ENCODE results near the gene PTER. TPM values are rescaled to one million over a fixed set of nuclear protein-coding genes. Genes with fewer than 3 reads are reported as not detected.

Gene PTER
- total RNA-seq, 1 experiment from 2014 or later: 7.4 TPM

DNA sequence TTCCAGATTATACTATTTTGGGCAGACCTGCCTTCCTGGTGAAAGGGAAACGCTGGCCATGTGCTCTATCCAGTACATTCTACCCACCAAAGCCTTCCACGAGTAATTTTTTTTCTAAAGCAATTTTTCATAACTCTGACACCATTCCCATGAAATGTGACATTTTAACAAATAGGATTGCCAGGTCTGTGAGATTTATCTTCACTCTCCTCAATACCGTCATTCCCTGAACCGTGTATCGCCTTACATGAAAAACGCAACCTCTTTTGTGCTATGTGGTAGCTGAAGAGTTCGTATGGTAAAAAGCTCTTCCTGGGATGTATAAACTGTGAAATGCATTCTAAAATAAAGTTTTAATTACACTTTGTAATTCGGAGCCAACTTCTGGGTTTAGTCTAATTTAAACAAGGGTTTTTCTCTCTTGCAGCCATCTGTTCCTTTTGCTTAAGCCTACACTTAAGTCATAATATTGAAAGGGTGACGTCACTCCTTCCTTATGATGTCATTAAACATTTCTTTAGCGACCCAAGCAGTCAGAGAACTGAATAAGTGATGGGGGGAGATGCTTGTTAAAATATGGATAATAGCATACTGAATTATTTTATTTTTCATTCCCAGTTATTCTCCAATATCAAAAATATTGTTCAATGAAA, 57.2 kb downstream of the PTER start:
- no peak overlapping the region for H3K4me3 ChIP-seq (ENCODE audit: insufficient read depth, low read depth, low read length)
- no peak for DNase-seq
- no peaks in the 10 kb centered on the region for H3K36me3 ChIP-seq (replicated peaks; ENCODE audit: control insufficient read depth, insufficient read depth, low read length)
- no peaks in the 10 kb centered on the region for H3K27me3 ChIP-seq (ENCODE audit: control insufficient read depth, insufficient read depth, low read length)

DNA sequence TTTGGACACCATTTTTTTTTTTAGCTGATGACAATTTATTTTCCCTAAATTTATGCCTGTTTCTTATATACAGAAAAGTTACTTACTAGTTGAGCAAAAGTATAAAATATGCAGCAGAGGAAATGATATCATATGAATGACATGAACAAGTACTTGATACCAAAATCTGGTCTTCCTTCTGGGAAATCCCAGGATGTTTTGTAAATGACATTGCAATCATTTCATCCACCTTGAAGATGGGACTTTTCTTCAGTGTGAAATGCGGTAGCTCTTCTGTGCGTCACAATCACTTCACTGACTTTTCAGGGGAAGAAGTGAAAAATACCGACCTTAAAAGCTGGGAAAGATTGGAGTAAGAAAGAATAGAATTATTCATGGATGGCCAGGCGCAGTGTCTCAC, 61.1 kb downstream of the PTER start:
- Histone ChIP-seq H3K27me3 (ENCODE audit: control insufficient read depth, insufficient read depth, low read length) (no peaks in the 10 kb centered on the region), H3K4me3 (ENCODE audit: insufficient read depth, low read depth, low read length) (no peak overlapping the region), H3K36me3 (replicated peaks; ENCODE audit: control insufficient read depth, insufficient read depth, low read length) (no peaks in the 10 kb centered on the region)
- DNase-seq: no peak

DNA sequence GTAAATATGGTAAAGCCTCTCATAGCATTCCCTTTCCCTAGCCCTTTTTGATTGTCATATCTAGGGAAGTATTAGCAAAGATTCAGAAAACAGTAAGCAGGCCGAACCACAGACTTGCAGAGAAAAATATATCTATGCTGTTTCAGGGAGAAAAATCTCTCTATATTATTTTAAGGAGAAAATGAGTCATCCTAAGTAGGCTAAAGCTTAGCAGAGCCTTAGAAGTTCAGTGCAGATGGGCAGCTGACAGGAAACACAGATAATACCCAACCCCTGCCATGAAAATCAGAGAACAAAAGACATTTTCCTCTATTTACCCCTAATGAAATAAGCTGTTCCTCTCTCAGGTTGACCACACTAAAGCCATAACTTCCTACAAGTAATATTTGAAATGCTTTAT, 68.4 kb downstream of the PTER start:
- H3K4me3 ChIP-seq (ENCODE audit: insufficient read depth, low read depth, low read length): no peak overlapping the region
- no peak for DNase-seq
- no peaks in the 10 kb centered on the region for H3K36me3 ChIP-seq (replicated peaks; ENCODE audit: control insufficient read depth, insufficient read depth, low read length)
- H3K27me3 ChIP-seq (ENCODE audit: control insufficient read depth, insufficient read depth, low read length): no peaks in the 10 kb centered on the region

DNA sequence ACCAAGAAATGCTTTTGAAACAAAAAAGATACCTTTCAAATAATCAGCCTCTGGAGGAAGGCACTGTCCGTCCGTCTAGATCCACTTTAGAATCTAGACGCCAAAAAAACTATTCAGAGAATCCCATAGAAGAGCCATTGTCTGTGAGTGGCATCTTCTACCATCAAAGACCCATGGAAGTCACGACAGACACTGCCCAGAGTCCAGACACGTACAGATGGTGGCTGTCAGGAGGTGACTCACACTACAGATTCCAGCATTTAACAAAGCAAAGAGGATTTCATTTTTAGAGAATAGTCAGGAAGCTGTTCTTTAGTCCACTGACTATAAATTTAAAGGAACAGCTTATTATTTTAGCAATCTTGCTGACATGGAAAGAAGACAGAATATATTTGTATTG, 73.2 kb downstream of the PTER start:
- no peak for DNase-seq
- no peaks in the 10 kb centered on the region for H3K27me3 ChIP-seq (ENCODE audit: control insufficient read depth, insufficient read depth, low read length)
- H3K36me3 ChIP-seq (replicated peaks; ENCODE audit: control insufficient read depth, insufficient read depth, low read length): no peaks in the 10 kb centered on the region
- H3K4me3 ChIP-seq (ENCODE audit: insufficient read depth, low read depth, low read length): no peak overlapping the region

DNA sequence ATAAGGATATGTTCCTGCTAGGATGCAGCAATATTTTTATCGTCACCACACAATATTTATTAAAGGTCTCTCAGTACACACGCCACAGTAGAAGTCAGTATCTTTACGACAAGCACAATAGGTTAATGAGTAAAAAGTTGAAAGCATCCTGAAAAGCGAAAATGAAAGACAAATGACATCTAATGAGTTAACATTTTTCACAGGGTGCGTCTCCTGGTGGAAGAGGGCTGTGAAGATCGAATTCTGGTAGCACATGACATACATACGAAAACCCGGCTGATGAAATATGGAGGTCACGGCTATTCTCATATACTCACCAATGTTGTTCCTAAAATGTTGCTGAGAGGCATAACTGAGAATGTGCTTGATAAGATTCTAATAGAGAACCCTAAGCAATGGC, 74.0 kb downstream of the PTER start:
- Histone ChIP-seq H3K4me3 (ENCODE audit: insufficient read depth, low read depth, low read length) (no peak overlapping the region), H3K27me3 (ENCODE audit: control insufficient read depth, insufficient read depth, low read length) (no peaks in the 10 kb centered on the region), H3K36me3 (replicated peaks; ENCODE audit: control insufficient read depth, insufficient read depth, low read length) (no peaks in the 10 kb centered on the region)
- no peak for DNase-seq

DNA sequence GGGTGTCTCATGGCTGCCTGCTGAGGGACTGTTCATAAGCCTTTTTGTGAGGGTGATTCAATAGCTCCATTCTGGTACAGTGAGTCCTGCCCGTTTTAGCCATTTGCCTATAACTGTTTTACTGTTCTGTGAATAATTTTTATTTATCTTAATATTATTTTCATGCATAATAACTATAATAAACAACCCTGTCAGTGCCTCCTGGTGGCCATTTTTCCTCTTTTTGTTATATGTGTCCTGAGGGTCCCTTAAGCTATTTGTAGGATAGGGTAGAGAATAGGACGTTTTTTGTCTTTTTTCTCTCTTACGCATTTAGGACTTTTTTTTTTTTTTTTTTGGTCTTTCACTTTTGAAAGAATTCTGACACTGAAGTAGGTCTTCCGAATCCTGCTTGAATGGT, 82.0 kb downstream of the PTER start:
- Histone ChIP-seq H3K4me3 (ENCODE audit: insufficient read depth, low read depth, low read length) (no peak overlapping the region), H3K36me3 (replicated peaks; ENCODE audit: control insufficient read depth, insufficient read depth, low read length) (no peaks in the 10 kb centered on the region), H3K27me3 (ENCODE audit: control insufficient read depth, insufficient read depth, low read length) (peaks cover 45% of the 10 kb centered on the region)
- DNase-seq: peak; percentile 23

DNA sequence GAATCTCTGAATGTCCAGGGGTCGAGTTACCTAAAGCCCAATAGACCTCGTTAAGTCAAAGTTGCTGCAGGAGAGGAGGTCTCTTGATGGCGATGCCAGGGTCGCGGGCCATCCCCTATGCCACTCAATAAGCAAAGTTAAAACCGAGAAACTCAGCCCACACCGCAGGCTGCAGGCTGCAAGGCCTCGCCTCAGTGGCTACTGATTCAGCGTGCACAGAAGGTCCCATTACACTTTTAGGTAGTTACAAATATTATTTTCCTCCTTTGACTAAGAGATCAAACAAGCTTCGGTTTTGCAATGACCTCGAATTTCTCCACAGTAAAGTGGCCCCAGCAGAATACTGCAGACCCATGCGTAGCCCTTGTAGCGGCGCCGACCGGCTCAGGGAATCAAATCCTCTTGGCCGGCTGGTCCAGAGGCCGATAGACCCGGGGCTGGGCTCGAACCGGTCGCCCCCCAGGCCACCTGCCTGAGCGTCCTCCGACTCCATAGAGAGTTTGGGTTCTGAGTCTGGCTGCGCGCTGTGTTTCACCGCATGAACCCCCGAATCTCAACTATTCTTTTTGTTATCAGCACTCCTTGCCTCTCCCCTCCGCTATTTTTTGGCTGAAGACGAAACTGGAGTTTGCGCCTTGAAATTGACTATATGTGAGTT, 82.6 kb downstream of the PTER start:
- Histone ChIP-seq H3K36me3 (replicated peaks; ENCODE audit: control insufficient read depth, insufficient read depth, low read length) (no peaks in the 10 kb centered on the region), H3K4me3 (ENCODE audit: insufficient read depth, low read depth, low read length) (peak overlapping the region; percentile 57), H3K27me3 (ENCODE audit: control insufficient read depth, insufficient read depth, low read length) (peaks cover 48% of the 10 kb centered on the region)
- peak; percentile 33 for DNase-seq

DNA sequence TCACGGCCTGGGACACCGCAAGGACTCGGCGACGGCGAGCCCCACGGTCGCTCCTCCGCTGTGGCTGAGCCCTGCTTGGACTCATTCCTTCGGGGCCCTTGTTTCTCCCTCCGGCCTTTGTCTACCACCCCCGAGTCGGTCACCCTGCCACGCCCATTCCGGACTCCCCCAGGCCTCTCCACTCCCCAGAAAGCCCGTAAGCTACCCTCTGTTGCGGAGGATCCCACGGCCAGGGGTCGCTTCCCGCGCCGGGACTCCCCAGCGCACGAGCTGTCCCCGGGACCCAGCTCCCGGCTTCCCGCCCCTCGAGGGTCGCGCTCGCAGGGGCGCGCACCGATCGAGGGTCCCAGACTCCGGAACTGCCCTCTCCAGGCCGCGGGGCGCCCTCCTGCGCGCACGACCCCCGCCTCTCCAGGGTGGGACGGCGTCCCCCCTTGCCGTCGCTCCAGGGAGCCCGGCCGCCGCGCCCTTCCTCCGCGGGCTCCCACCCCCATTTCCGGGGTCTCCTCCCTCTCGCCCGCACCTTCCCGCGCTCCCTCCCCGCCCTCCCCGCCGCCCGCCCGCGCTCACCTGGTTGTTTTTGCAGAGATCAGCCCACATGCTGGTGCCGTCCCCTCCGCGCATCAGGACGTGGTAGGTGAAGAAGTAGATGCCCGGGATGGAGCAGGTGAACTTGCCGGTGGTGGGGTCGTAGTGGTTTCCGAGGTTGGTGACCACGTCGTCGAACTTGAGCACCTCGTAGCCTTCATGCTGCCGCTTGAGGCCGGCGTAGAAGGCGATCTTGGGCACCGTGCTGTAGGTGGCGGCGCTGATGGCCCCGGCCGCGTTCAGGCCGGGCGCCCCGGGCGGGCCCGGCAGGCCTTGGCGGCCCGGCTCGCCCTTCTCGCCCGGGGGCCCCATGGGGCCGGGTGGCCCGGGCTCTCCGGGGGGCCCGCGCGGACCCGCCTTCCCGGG, 83.4 kb downstream of the PTER start:
- DNase-seq: peak; percentile 74
- Histone ChIP-seq H3K36me3 (replicated peaks; ENCODE audit: control insufficient read depth, insufficient read depth, low read length) (no peaks in the 10 kb centered on the region), H3K4me3 (ENCODE audit: insufficient read depth, low read depth, low read length) (peak overlapping the region; percentile 57), H3K27me3 (ENCODE audit: control insufficient read depth, insufficient read depth, low read length) (peaks cover 48% of the 10 kb centered on the region)

DNA sequence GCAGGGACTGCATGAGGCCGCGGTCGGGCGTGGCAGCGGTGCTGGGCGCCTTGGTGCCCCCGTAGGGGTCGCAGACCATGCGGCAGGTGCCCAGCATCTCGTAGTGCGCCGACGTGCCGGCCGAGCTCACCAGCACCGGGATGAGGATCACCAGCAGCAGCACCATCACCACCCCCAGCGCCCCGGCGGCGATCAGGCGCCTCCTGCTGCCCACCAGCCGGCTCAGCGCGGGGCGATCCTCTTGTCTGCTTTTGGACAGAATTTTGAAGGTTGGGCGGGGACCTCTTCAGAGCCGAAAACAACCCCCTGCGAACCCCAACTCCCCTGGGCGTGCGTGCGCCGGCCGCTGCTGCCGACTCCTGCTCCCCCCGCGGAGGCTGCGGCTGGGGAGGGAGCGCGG, 84.1 kb downstream of the PTER start:
- H3K36me3 ChIP-seq (replicated peaks; ENCODE audit: control insufficient read depth, insufficient read depth, low read length): no peaks in the 10 kb centered on the region
- peak; percentile 79 for DNase-seq
- peaks cover 48% of the 10 kb centered on the region for H3K27me3 ChIP-seq (ENCODE audit: control insufficient read depth, insufficient read depth, low read length)
- peak overlapping the region; percentile 57 for H3K4me3 ChIP-seq (ENCODE audit: insufficient read depth, low read depth, low read length)

DNA sequence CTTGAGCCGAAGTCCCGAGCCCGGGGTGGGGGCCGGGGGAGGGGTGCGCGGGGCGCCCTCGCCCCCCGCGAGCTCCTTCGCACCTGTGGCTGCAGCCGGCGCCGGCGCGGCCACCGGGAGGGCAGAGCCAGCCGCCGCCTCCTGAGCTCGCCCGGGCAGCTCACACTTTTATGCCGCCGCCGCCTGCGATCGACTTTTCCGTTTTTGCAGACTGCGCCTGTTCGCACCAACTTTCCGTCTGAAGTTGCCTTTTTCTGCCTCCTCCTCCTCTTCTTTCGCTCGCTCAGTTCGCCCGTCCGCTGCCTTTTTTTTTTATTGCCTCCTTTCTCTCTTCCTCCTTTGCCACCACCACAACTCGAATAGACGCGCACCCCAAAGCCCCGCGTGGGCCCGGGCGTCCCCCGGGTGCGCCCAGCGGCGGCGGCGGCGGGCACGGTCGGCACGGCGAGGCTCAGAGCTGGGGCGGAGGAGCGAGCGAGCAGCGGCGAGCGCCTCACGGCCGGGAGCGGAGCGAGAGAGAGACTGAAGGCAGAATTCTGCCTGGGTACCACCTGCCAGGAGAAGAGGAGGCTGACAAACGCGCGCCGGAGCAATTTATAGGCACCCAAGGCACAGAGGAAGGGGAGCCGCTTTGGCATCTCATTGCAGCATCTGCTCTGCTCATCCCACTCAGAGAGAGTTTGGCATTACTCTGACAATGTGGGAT, 84.7 kb downstream of the PTER start, which contains the start of gene C1QL3:
TSS of gene C1QL3 (minus strand) at position 569 of the 706 bp plus-strand sequence. CDS start 814 bp downstream, outside the sequence.
- H3K4me3 ChIP-seq (ENCODE audit: insufficient read depth, low read depth, low read length): peak within 1 kb of the TSS; percentile 57
- no peaks in the 10 kb centered on the region for H3K36me3 ChIP-seq (replicated peaks; ENCODE audit: control insufficient read depth, insufficient read depth, low read length)
- DNase-seq: peak; percentile 75
- peaks cover 48% of the 10 kb centered on the region for H3K27me3 ChIP-seq (ENCODE audit: control insufficient read depth, insufficient read depth, low read length)

DNA sequence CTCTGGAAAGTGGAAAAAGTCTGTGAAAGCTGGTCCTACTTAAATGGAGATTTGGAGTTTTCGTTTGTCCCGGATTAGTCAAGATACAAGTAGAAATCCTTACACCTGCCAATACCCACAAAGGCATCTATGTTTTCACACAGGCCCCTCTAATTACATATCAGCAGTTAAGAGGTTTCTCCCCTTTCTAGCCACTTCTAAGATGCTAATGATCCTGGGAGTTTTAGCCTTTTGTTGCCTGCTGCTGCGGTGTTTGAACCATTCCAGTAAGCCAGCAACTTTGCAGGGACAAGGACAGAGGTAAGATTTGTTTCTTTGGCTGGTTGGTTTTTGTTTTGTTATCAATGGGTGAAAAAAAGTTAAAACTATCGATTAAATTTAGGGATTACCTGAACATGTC, 90.6 kb downstream of the PTER start:
- Histone ChIP-seq H3K36me3 (replicated peaks; ENCODE audit: control insufficient read depth, insufficient read depth, low read length) (no peaks in the 10 kb centered on the region), H3K27me3 (ENCODE audit: control insufficient read depth, insufficient read depth, low read length) (peaks cover 15% of the 10 kb centered on the region), H3K4me3 (ENCODE audit: insufficient read depth, low read depth, low read length) (no peak overlapping the region)
- peak; percentile 38 for DNase-seq

DNA sequence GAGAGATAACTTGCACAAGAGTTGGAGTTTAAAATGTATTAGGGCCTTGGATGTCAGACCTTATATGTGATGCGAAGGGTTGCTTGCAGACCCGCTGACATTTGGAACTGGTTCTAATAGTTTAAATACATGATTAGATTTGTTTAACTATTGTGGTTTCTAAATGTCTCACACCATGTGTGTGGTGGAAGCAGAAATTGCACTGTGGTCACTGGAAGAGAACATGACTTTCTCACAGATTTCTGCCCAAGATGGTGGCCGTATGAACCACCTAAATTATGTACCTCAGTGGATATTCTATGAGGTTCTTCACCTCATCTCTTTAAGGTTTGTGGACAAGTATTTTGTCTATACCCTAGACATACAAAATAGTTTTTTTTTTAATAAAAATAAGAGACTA, 93.0 kb downstream of the PTER start:
- Histone ChIP-seq H3K4me3 (ENCODE audit: insufficient read depth, low read depth, low read length) (no peak overlapping the region), H3K27me3 (ENCODE audit: control insufficient read depth, insufficient read depth, low read length) (no peaks in the 10 kb centered on the region), H3K36me3 (replicated peaks; ENCODE audit: control insufficient read depth, insufficient read depth, low read length) (no peaks in the 10 kb centered on the region)
- no peak for DNase-seq

DNA sequence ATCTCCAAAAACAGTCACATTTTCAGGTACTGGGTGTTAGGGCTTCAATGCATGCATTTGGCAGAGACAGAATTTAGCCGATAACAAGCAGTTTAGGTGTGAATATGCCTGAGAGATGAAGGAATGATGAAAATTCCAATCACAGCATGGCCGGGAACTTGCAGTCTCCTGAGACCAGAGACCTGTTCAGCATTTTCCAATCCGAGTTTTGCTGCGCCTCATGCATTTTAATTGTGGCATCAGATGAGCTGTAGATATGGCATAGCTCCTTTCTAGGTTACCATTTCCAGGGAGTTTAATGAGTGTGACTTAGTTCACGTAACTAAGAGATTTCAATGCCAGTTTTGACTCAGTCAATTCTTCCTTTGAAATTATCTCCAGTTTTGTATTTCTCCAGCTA, 99.3 kb downstream of the PTER start:
- no peak for DNase-seq
- no peaks in the 10 kb centered on the region for H3K27me3 ChIP-seq (ENCODE audit: control insufficient read depth, insufficient read depth, low read length)
- H3K4me3 ChIP-seq (ENCODE audit: insufficient read depth, low read depth, low read length): no peak overlapping the region
- H3K36me3 ChIP-seq (replicated peaks; ENCODE audit: control insufficient read depth, insufficient read depth, low read length): no peaks in the 10 kb centered on the region

DNA sequence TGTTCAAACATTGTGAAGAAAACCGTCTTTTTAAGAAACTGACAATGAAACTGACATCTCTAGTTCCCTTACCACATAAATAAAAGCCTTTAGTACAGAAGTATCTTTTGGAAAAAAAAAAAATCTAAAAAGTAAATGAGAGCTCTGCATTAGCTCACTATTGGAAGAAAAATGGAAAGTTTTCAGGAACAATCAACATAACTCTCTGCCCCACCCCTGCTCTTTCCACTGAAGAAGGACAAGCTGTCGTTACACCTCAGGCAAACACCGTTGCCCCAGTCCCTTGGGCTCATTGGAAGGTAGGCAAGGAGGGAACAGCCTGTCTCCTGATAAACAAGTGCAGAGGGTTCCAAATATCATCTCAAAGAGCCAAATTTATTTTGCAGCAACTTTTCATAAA, 107.3 kb downstream of the PTER start:
- no peaks in the 10 kb centered on the region for H3K27me3 ChIP-seq (ENCODE audit: control insufficient read depth, insufficient read depth, low read length)
- no peak overlapping the region for H3K4me3 ChIP-seq (ENCODE audit: insufficient read depth, low read depth, low read length)
- no peaks in the 10 kb centered on the region for H3K36me3 ChIP-seq (replicated peaks; ENCODE audit: control insufficient read depth, insufficient read depth, low read length)
- DNase-seq: no peak
